GM21526 (cell line): Measurements from ENCODE around the gene SDC1.
"Not testable (repeated sequence)": the region's sequence is repeated elsewhere in the genome, so short reads cannot be mapped to it uniquely, and the experiment has no call there.

Experiments
- ATAC-seq: cut with Tn5 transposase; IDR thresholded peaks from one replicate; pipeline ENCODE4 v1.9.1; 2021; ENCODE audit warnings: moderate library complexity; ENCODE audit not compliant: unreplicated experiment, low FRiP score

The SDC1 gene

GRCh38 chr2:20199633-20200270, 25.2 kb downstream of the SDC1 start:
- no peak for ATAC-seq

- no peak for ATAC-seq
Measured at GRCh38 chr2:20198796-20199632, 25.9 kb downstream of the SDC1 start.

GRCh38 chr2:20198001-20198400, 26.9 kb downstream of the SDC1 start:
- no peak for ATAC-seq

- no peak for ATAC-seq
Measured at GRCh38 chr2:20197192-20197591, 27.7 kb downstream of the SDC1 start.

- no peak for ATAC-seq
Measured at GRCh38 chr2:20196657-20197161, 28.2 kb downstream of the SDC1 start.

- ATAC-seq, result no peak
Measured at GRCh38 chr2:20196053-20196656, 28.8 kb downstream of the SDC1 start.

GRCh38 chr2:20195431-20196033, 29.4 kb downstream of the SDC1 start:
- ATAC-seq, result no peak

GRCh38 chr2:20195016-20195411, 29.9 kb downstream of the SDC1 start:
- not testable (repeated sequence) for ATAC-seq

GRCh38 chr2:20194097-20195015, 30.6 kb downstream of the SDC1 start:
- ATAC-seq, result no peak

GRCh38 chr2:20193185-20193584, 31.7 kb downstream of the SDC1 start:
- ATAC-seq, result no peak

- ATAC-seq, result no peak
Measured at GRCh38 chr2:20192781-20193180, 32.1 kb downstream of the SDC1 start.

GRCh38 chr2:20191714-20192569, 33.0 kb downstream of the SDC1 start:
- no peak for ATAC-seq

GRCh38 chr2:20190876-20191713, 33.8 kb downstream of the SDC1 start:
- no peak for ATAC-seq

GRCh38 chr2:20190170-20190569, 34.8 kb downstream of the SDC1 start:
- no peak for ATAC-seq

- no peak for ATAC-seq
Measured at GRCh38 chr2:20189299-20189931, 35.5 kb downstream of the SDC1 start.

GRCh38 chr2:20188851-20189250, 36.1 kb downstream of the SDC1 start:
- ATAC-seq, result no peak

GRCh38 chr2:20188201-20188600, 36.7 kb downstream of the SDC1 start:
- ATAC-seq, result no peak

GRCh38 chr2:20187331-20187730, 37.6 kb downstream of the SDC1 start:
- no peak for ATAC-seq
